Thoracic aorta (tissue), 2 donors: Measurements from ENCODE around the gene LHX6. TPM values are rescaled to one million over a fixed set of nuclear protein-coding genes. Genes with fewer than 3 reads are reported as not detected.

Source experiments
- ATAC-seq: fragments of 150-250 bp; one replicate; pipeline ENCODE4 v1.8.0; 2017; ENCODE audit warnings: low read depth; ENCODE audit not compliant: insufficient number of reproducible peaks, low FRiP score
- DNase-seq: peaks from one replicate; pipeline ENCODE4 v3.0.0-alpha.2; 2020; ENCODE audit warnings: low spot score
- H3K27ac ChIP-seq, 2 donors: fragments of 200-600 bp; sonication (generic); 1 replicate in 1 of 2; 2 replicates in 1 of 2; pipeline ENCODE4 v1.5.1; 2016; ENCODE audit warnings: mild to moderate bottlenecking in 2 of 2, moderate library complexity in 2 of 2
- H3K27me3 ChIP-seq: fragments of 200-600 bp; sonication (generic); replicated peaks from 2 replicates; pipeline ENCODE4 v1.6.0; 2016; ENCODE audit warnings: mild to moderate bottlenecking; ENCODE audit not compliant: insufficient read depth
- H3K36me3 ChIP-seq: fragments of 200-600 bp; sonication (generic); one replicate; pipeline ENCODE4 v1.5.1; 2016
- H3K4me1 ChIP-seq, 2 donors: fragments of 200-600 bp; sonication (generic); 1 replicate in 1 of 2; 2 replicates in 1 of 2; pipeline versions ENCODE4 v1.5.1 to v1.6.0; 2016; ENCODE audit warnings: low read depth in 2 of 2, mild to moderate bottlenecking in 1 of 2; ENCODE audit not compliant: control insufficient read depth in 1 of 2
- H3K4me3 ChIP-seq: fragments of 200-600 bp; sonication (generic); 2 replicates; pipeline ENCODE4 v1.5.1; 2016; ENCODE audit warnings: mild to moderate bottlenecking
- H3K9me3 ChIP-seq: fragments of 200-600 bp; sonication (generic); 2 replicates; pipeline ENCODE4 v1.5.1; 2016
- total RNA-seq, 2 donors: library from RNA; depleted of rRNA; stranded (reverse); fragments of >200 nt; gene quantifications; one replicate each; pipeline versions ENCODE4 v1.1.0 to v1.2.3, GENCODE V29; 2016
- TF ChIP-seq, protein P1 (sequence below): fragments of 200-600 bp; sonication (generic); IDR thresholded peaks from one replicate; pipeline ENCODE4 v1.5.1; 2019; ENCODE audit warnings: antibody characterized with exemption

The LHX6 gene
- total RNA-seq, 2 donors from 2014 or later = 5.0 to 6.5 TPM

DNA sequence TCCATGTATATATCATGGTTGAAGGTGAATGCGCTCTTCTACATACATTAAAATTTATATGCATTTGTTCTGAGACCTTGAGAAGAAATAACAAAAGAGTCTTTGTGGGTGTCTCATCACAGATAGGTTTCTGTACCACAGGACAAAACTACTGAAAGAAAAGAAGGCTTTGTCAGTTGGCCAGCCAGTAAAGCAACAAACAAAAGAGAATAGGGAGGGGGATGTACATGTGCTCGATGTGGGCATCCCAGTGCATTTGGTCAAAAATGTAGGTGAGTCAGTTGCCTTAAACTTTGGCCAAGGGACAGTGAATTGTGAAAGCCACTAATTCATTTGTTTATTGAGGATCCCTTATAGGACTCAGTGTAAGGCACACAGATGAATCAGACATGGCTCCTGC, 22.6 kb upstream of the LHX6 start:
- TF ChIP-seq, protein P1, sequence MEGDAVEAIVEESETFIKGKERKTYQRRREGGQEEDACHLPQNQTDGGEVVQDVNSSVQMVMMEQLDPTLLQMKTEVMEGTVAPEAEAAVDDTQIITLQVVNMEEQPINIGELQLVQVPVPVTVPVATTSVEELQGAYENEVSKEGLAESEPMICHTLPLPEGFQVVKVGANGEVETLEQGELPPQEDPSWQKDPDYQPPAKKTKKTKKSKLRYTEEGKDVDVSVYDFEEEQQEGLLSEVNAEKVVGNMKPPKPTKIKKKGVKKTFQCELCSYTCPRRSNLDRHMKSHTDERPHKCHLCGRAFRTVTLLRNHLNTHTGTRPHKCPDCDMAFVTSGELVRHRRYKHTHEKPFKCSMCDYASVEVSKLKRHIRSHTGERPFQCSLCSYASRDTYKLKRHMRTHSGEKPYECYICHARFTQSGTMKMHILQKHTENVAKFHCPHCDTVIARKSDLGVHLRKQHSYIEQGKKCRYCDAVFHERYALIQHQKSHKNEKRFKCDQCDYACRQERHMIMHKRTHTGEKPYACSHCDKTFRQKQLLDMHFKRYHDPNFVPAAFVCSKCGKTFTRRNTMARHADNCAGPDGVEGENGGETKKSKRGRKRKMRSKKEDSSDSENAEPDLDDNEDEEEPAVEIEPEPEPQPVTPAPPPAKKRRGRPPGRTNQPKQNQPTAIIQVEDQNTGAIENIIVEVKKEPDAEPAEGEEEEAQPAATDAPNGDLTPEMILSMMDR = no peak
- Histone ChIP-seq H3K4me1 (no peaks in the 10 kb centered on the region), H3K27me3 (no peaks in the 10 kb centered on the region), H3K4me3 (no peak overlapping the region), H3K9me3 (no peaks in the 10 kb centered on the region), H3K27ac (no peak overlapping the region), H3K36me3 (peaks cover 20% of the 10 kb centered on the region)
- DNase-seq (no peak), ATAC-seq (no peak)

DNA sequence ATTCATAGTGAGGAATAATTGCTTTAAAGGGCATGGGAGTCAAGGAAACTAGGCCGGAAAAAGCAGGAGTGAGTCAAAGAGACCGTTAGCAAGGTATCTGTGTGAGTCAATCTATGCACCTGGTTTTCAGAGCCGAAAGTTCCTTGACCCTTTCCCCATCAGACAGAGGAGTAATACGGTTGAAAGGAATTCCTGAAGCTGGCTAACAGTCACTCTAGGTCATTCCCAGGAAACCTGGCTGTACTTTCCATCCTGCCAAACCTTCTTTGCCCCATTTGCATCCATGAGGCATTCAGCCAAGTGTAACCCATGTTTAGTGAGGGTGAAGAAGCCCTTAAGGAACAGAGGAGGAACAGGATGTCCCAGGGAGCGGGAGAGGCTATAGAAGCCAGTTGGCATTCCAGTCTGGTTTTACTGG, 19.7 kb upstream of the LHX6 start:
- no peak for ATAC-seq

DNA sequence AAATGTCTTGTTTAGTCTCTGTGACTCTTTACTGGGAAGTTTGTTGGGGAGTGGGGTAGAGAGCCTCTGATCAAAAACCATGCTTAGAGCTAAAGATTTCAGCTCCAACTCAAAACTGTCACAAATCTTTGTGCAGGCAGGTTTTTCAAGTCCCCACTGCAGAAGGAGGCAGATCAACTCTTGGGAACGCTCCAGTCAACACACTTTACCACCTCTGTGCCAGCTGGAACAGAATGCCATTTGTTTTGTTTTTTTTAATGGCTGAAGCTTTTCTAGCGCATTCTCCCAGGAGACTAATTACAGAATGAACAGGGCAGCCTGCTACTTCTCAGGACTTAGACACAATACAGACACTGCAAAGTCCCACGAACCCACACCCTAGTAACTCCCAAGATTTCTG, 17.9 kb upstream of the LHX6 start:
- no peak for DNase-seq
- no peaks in the 10 kb centered on the region for H3K4me1 ChIP-seq
- no peak overlapping the region for H3K27ac ChIP-seq
- no peak for ATAC-seq
- TF ChIP-seq, protein P1 = no peak
- no peaks in the 10 kb centered on the region for H3K27me3 ChIP-seq
- H3K36me3 ChIP-seq = peaks cover 49% of the 10 kb centered on the region
- no peaks in the 10 kb centered on the region for H3K9me3 ChIP-seq
- no peak overlapping the region for H3K4me3 ChIP-seq

More for the DNA sequence above, 19.7 kb upstream of the LHX6 start:
- Histone ChIP-seq H3K4me1 (no peaks in the 10 kb centered on the region), H3K36me3 (peaks cover 37% of the 10 kb centered on the region), H3K9me3 (no peaks in the 10 kb centered on the region), H3K27ac (no peak overlapping the region), H3K27me3 (no peaks in the 10 kb centered on the region), H3K4me3 (no peak overlapping the region)
- DNase-seq = no peak
- TF ChIP-seq, protein P1 = no peak

DNA sequence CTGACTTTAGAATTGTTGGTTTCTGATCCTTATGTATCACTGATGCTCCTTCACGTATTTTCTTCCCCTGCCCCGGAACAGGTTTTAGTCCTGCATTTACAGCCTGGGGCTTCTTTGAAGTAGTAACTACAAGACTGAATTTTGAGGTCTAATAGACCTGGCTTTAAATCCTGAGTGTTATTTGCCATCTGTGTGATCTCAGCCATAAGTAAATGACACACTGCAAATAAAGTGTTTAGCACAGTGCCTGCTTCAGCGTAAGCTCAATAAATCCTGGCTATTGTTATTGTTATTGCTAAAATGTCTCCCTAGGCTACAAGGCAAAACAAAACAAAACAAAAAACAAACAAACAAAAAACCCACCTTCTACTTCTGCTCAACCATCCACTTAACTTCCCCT, 15.6 kb upstream of the LHX6 start:
- TF ChIP-seq, protein P1 = no peak
- H3K27ac ChIP-seq = no peak overlapping the region
- no peaks in the 10 kb centered on the region for H3K4me1 ChIP-seq
- no peak for DNase-seq
- H3K4me3 ChIP-seq = no peak overlapping the region
- no peak for ATAC-seq
- no peaks in the 10 kb centered on the region for H3K27me3 ChIP-seq
- H3K9me3 ChIP-seq = no peaks in the 10 kb centered on the region
- peaks cover 56% of the 10 kb centered on the region for H3K36me3 ChIP-seq

DNA sequence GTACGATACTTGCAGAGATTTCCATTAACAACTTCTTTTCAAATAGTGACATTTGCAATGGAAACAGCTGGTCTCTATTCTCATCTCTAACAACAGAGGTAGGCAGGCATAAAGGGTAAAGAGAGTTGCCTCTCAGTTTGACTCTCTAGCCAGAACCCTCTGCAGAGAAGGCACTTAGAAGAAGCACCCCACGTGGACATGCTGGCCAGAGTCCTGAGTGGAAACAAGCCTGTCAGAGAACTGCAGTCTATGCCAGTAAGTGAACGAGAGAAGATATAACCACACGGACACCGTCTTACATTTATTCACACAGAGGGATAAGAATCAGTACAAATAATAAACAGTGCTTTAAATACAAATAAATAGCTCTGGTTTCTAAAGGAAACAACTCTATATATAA, 11.0 kb upstream of the LHX6 start:
- DNase-seq = no peak

More for the DNA sequence above, 11.0 kb upstream of the LHX6 start:
- Histone ChIP-seq H3K27ac (no peak overlapping the region), H3K4me3 (no peak overlapping the region), H3K36me3 (peaks cover 42% of the 10 kb centered on the region), H3K4me1 (no peaks in the 10 kb centered on the region), H3K9me3 (no peaks in the 10 kb centered on the region), H3K27me3 (no peaks in the 10 kb centered on the region)
- TF ChIP-seq, protein P1 = no peak
- no peak for ATAC-seq
